Mammary epithelial cell (primary cell): ENCODE measurements around the gene ZC3H18.

Experiments used
- EZH2 ChIP-seq: IDR thresholded peaks from 2 replicates; pipeline ENCODE4 v1.6.1; 2012; ENCODE audit warnings: low read length, inconsistent platforms, borderline replicate concordance
- TF ChIP-seq, protein P1 (sequence below), 2 donors: IDR thresholded peaks in 1 of 2; conservative IDR thresholded peaks in 1 of 2; 2 replicates each; pipeline ENCODE4 v1.5.1; 2011 to 2012; ENCODE audit warnings: inconsistent platforms in 2 of 2, low read length in 2 of 2, mild to moderate bottlenecking in 2 of 2, control low read depth in 1 of 2, low read depth in 1 of 2; ENCODE audit not compliant: insufficient read depth in 1 of 2; ENCODE audit errors: extremely low read depth in 1 of 2

DNA sequence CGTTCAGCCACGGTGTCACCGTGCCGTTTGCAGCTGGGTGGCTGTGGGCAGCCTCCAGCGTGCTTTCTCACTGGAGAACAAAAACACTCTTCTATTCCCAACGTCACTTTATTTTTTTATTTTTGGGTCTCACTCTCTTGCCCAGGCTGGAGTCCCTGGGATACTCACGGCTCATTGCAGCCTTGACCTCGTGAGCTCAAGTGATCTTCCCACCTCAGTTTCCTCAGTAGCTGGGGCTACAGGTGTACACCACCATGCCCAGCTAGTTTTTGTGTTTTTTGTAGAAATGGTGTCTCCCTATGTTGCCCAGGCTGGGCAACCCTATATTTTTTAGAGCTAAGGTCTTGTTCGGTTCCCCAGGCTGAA lies 34.4 kb upstream of the ZC3H18 start:
- TF ChIP-seq, protein P1, sequence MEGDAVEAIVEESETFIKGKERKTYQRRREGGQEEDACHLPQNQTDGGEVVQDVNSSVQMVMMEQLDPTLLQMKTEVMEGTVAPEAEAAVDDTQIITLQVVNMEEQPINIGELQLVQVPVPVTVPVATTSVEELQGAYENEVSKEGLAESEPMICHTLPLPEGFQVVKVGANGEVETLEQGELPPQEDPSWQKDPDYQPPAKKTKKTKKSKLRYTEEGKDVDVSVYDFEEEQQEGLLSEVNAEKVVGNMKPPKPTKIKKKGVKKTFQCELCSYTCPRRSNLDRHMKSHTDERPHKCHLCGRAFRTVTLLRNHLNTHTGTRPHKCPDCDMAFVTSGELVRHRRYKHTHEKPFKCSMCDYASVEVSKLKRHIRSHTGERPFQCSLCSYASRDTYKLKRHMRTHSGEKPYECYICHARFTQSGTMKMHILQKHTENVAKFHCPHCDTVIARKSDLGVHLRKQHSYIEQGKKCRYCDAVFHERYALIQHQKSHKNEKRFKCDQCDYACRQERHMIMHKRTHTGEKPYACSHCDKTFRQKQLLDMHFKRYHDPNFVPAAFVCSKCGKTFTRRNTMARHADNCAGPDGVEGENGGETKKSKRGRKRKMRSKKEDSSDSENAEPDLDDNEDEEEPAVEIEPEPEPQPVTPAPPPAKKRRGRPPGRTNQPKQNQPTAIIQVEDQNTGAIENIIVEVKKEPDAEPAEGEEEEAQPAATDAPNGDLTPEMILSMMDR (conservative IDR thresholded peaks at IDR 0.05 in 1 of 2, IDR thresholded peaks at IDR 0.05 in 1 of 2; ENCODE audit: extremely low read depth in 1 of 2, insufficient read depth in 1 of 2, low read depth in 1 of 2, low read length in 2 of 2): no peak
- TF ChIP-seq EZH2: no peak
